Endometrial microvascular endothelial cells (primary cell): ENCODE results near the gene MEOX2. TPM values are rescaled to one million over a fixed set of nuclear protein-coding genes. Genes with fewer than 3 reads are reported as not detected.

ENCODE experiments used
- in situ Hi-C: cut with HindIII; loops from 2 replicates; pipeline ENCODE4 v1.10.0; 2017; ENCODE audit warnings: low sequenced_read_pairs, low pct_unique_long_range_greater_than_20kb; ENCODE audit errors: inconsistent ontology term
- total RNA-seq: library from RNA; depleted of rRNA; stranded (reverse); fragments of >200 nt; gene quantifications from one replicate; pipeline ENCODE4 v1.2.3, GENCODE V29; 2015; ENCODE audit errors: inconsistent ontology term

The MEOX2 gene
- total RNA-seq, 1 donor from 2014 or later, result not detected

- in situ Hi-C loops, result no loop called here
These were observed 60.4 kb downstream of the MEOX2 start for GRCh38 chr7:15626041-15626440.

GRCh38 chr7:15625466-15625865 lies 61.0 kb downstream of the MEOX2 start:
- in situ Hi-C loops, result no loop called here

GRCh38 chr7:15621468-15621867 lies 65.0 kb downstream of the MEOX2 start:
- in situ Hi-C loops, result no loop called here

GRCh38 chr7:15620491-15621185 lies 65.8 kb downstream of the MEOX2 start:
- in situ Hi-C loops, result no loop called here

- in situ Hi-C loops, result no loop called here
These were observed 68.2 kb downstream of the MEOX2 start for GRCh38 chr7:15618275-15618674.

- in situ Hi-C loops, result no loop called here
These were observed 74.3 kb downstream of the MEOX2 start for GRCh38 chr7:15612205-15612604.

GRCh38 chr7:15610503-15610902 lies 76.0 kb downstream of the MEOX2 start:
- in situ Hi-C loops, result no loop called here

GRCh38 chr7:15609287-15609686 lies 77.2 kb downstream of the MEOX2 start:
- in situ Hi-C loops, result no loop called here

GRCh38 chr7:15607529-15608210 lies 78.8 kb downstream of the MEOX2 start:
- in situ Hi-C loops, result no loop called here

- in situ Hi-C loops, result no loop called here
These were observed 79.9 kb downstream of the MEOX2 start for GRCh38 chr7:15606561-15606960.

GRCh38 chr7:15604166-15604565 lies 82.3 kb downstream of the MEOX2 start:
- in situ Hi-C loops, result no loop called here

- in situ Hi-C loops, result no loop called here
These were observed 83.4 kb downstream of the MEOX2 start for GRCh38 chr7:15603124-15603523.

- in situ Hi-C loops, result no loop called here
These were observed 84.2 kb downstream of the MEOX2 start for GRCh38 chr7:15602236-15602635.

GRCh38 chr7:15601175-15601574 lies 85.3 kb downstream of the MEOX2 start:
- in situ Hi-C loops, result no loop called here

- in situ Hi-C loops, result no loop called here
These were observed 86.2 kb downstream of the MEOX2 start for GRCh38 chr7:15600298-15600697.

- in situ Hi-C loops, result no loop called here
These were observed 92.0 kb downstream of the MEOX2 start for GRCh38 chr7:15594461-15594860.

- in situ Hi-C loops, result no loop called here
These were observed 93.1 kb downstream of the MEOX2 start for GRCh38 chr7:15593382-15593781.

GRCh38 chr7:15586266-15586665 lies 100.2 kb downstream of the MEOX2 start:
- in situ Hi-C loops, result no loop called here

- in situ Hi-C loops, result no loop called here
These were observed 101.9 kb downstream of the MEOX2 start for GRCh38 chr7:15584575-15584974.

GRCh38 chr7:15582773-15583172 lies 103.7 kb downstream of the MEOX2 start:
- in situ Hi-C loops, result no loop called here
